Glomerular visceral epithelial cell (primary cell): ENCODE measurements around the gene CDV3.
"Not testable (repeated sequence)": the region's sequence is repeated elsewhere in the genome, so short reads cannot be mapped to it uniquely, and the experiment has no call there.

Source experiments
- DNase-seq: peaks from one replicate; pipeline ENCODE4 v3.0.0-alpha.2; 2016; ENCODE audit errors: extremely low spot score

Gene CDV3, protein sequence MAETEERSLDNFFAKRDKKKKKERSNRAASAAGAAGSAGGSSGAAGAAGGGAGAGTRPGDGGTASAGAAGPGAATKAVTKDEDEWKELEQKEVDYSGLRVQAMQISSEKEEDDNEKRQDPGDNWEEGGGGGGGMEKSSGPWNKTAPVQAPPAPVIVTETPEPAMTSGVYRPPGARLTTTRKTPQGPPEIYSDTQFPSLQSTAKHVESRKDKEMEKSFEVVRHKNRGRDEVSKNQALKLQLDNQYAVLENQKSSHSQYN

DNA sequence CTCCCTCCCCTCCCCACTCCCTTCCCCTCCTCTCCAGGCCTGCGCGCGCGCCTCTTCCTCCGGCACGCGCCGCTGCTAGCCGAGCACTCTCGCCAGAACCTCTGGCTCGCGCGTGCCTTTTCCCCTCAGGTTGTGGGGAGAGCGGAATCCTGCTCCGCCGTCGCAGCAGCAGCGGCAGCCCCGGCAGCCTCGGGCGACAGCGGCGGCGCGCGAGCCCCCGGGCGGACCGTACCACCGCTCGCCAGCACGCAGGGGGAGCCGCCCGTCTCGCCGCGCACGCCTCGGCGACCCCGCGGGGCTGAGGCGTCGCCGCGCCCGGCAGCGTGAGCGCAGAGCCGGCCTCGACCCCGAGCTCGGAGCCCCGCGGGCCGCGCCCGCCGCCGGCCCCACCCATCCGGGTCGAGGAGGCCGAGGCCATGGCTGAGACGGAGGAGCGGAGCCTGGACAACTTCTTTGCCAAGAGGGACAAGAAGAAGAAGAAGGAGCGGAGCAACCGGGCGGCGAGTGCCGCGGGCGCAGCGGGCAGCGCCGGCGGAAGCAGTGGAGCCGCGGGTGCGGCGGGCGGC, at the start of gene CDV3:
Gene CDV3 (plus strand): TSS at position 58 of the 566 bp plus-strand sequence. CDS start 359 bp downstream, at position 417.
- no peak for DNase-seq

DNA sequence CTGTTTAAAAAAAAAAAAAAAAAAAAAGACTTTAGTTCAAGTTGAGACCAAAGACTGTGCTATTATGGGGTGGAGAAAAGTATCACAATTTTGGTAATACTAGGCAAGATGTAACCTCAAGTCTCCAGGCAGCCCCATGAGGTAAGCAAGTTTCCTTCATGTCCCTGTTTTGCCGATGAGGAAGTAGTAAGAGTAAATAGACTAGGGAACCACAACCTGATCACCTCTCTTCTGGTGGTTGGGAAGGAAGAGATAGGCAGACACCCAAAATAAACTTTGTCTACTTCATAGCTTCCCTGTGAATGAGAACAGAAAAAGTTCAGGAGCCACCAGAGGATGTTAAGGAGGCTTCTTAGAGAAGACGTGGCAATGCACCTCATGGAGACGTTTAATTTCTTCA, 49.7 kb upstream of the CDV3 start:
- DNase-seq, result not testable (repeated sequence)

DNA sequence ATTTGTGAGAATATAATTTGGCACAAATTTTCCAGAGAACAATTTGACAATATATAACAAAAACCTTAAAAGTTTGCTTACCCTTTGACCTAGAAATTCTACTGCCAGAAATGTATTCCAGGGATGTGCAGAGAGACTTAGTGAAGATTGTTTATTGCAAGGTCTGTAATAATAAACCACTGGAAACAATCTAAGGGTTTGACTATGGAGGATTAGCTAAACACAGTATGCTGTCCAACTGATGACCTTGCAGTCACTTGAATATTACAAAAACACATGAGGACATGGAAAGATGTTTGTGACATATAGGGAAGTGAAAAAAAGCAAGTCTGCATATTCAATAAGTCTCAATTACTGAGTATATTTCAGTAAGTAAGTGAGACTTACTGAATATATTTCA, 48.1 kb upstream of the CDV3 start:
- no peak for DNase-seq

DNA sequence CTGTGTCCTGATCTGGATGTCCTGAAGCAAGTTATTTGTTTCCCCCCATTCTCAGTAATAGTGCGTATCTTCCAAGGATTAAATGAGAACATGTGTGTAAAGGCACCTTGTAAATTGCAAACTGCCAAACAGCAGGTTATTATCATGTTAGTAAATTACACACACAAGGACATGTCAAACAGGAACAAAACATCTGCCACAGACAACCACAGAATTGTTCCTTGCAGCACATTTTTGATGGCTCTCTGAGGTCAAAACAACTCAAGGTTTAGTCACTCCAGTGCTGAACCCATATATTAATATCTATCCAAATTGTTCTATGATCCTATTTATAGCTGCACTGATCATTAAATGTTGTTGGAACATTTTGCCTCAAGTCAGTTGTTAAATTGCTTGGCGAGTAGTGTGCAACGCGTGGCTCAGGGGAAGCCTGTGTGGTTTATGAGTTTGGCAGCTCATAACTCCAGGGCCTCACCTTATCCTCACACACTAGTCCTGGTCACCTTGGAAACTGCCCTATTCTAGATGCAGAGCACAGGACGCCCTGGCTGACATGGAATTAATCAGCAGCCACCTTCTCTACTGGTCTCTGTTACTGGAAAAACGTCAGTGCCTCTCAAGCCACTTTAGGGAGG, 46.3 kb upstream of the CDV3 start:
- no peak for DNase-seq

DNA sequence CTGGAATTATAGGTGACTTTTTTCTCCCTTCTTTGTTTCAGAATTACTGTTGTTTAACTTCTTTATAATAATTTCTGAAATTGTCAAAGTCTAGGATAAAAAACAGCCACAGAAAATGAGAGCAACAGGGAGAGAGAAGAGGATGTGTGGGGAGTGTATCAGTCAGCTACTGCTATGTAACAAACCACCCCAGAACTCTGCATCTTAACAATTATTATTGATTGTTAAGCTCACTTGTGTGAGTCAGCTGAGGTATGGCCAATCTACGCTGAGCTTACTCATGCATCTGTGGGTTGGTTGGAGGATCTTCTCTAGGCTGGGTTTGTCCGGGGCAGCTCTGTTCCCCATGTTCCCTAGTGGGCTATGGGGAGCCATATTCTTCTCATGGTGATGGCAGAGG, 43.7 kb upstream of the CDV3 start:
- no peak for DNase-seq

DNA sequence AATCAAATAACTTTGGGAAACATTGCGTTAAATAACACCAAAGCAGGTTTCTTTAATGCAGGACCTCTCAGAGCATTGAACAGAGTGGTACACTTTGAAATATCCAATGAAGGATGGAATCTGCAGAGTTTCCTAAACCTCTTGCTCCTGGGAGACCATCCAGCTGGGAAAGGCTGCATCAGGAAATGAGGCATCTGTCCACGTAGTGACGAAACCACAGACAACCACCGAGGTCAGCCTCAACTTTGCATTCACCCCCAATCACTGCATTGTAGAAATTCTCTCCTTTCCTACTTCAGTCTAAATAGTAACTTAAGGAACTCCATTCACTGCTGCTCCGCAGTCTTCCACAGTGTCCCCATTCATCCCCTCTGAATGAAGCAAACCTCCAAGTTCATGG, 41.5 kb upstream of the CDV3 start:
- DNase-seq, result peak; percentile 35

DNA sequence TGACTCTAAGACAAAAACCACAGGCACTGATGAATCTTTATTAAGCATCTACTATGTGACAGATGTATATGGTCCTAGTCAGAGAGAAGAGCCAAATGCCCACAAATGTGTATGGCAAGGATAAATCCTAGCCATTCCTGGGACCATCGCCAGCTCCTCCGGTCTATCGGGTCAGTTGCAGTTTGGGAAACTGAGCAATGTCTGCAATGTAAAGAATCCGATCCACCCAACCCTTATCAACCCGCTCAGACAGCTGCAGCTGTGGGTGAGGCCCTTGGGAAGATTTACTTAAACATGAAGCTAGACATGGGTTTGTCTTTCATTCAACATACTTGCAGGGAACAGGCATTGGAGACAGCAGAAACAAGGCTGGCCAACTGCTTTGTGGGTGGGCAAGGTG, 40.5 kb upstream of the CDV3 start:
- no peak for DNase-seq

DNA sequence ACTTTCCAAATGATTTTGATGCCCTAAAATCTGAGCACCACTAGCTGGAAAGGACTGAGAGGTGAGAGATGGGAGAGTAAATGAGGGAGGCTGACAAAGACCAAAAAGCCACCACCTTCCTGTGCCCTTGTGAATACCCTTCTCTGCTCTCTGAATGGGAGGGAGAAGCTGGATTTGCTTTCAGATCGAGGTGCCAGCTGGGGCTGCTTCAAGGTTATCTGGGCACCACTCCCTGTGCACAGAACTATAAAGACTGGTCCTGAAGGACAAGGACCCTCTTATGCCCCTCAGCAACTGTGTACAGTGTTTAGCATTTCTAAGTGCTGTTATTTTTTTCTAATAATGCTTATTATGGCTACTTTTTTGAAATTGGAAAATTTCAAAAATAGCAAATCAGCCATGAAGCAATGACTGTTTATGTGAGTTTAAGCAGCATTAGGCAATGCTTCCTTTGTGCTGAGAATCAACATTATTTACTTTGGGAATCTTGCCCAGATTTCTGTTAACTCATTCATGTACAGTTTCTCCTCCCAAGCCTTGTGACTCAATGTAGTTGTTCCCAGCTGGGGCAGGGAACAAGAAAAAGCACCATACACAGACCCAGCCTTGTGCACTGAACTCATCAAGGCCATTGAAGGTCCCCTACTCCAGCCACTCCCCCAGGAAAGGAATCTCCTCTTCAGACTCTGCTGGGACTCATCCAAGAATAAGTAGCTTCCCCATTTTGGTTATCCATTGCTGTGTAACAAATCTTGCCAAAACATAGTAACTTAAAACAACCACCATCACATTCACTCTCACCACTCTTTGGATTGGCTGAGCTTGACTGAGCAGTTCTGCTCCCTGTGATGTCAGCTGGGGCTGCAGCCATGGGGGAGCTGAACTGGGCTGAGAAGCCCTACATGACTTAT, 37.3 kb upstream of the CDV3 start:
- peak; percentile 58 for DNase-seq

DNA sequence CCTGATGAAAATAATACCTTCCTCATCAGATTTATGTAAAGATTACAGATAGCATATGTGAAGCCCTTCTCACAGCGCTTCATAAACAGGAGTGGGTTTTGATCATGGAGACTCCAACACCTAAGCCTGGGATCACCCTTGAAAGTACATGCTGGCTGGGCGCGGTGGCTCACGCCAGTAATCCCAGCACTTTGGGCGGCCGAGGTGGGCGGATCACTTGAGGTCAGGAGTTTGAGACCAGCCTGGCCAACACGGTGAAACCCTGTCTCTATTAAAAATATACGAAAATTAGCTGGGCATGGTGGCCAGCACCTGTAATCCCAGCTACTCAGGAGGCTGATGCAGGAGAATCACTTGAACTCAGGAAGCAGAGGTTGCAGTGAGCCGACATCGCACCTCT, 36.4 kb upstream of the CDV3 start:
- DNase-seq, result not testable (repeated sequence)

DNA sequence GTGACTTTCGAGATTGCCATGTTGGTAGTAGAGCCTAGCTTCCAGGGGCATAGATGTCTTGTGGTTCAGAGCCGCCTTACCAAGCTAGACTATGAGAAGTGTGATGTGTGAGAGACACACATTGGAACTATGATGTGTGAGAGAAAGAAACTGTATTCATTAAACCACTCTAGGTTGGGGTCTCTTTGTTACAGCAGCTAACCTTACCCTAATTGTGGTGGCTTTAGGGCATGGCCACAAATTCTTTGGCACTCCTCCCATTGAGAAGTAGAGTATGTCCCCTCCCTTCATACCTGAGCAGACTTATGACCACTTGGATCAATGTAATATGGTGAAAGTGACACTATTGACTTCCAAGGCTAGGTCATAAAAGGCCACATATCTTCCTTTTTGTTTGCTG, 35.3 kb upstream of the CDV3 start:
- DNase-seq, result no peak

DNA sequence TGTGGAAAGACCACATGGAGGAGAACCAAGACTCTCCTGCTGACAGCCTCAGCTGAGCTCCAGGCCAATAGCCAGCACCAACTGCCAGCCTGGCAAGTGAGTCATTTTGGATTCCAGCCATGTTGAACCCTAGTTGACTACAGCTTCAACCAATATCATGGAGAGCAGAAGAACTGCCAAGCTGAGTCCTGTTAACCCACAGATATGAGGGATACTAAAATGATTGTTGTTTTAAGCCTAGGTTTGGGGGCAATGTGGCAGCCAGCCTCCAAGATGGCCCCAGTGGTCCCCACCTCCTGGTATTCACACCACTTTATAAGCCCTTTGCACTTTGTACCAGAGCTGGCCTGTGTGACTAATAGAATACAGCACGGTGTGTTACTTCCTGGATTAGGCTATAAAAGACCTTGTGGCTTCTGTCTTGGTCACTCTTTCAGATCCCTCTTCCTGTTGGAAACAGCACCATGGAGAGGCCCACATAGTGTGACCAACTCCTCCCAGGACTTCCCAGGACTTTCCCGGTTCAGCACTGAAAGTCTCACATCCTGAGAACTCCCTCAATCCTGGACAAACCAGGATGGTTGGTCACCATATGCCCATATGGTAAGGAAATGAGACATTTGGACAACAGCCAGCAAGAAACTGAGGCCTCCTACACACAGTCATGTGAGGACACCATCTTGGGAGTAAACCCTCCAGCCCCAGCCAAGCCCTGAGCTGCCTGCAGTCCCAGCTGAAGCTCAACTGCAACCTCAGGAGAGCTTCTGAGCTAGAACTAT, 32.4 kb upstream of the CDV3 start:
- DNase-seq, result peak; percentile 69

DNA sequence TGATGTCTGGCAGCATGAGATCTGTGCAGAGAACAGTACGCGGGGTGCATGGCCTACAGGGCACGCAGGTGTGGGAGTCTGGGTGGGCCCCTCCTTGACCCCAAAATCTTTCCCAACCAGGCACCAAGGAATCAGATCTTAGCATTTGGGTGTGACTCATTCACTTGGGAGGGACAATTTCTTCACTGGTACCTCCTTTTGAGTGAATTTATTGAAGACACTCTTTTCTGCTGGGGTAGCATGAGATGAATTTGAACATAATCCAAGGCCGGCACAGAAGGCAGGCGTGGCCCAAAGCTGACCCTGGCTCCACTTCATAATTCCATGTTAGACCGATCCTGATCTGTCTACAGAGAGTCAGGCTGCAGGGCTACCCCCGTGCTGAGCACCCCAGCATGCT, 30.6 kb upstream of the CDV3 start:
- DNase-seq, result no peak

DNA sequence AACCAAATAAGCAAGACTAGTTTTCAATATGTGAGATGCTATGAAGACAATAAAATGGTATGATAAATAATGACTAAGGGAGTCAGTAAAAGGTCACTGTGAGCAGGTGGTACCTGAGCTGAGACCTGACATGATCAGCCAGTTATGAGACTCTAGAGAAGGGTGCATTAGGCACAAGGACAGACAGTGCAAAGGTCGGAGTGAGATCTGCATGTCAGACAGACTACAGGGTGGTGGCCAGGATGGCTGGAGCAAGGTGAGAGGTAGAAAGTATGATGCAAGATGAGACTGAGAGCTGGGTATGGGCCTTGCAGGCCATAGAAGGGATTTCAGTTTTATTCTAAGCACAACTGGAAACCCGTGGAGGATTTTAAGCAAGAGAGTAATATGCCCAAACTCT, 28.5 kb upstream of the CDV3 start:
- not testable (repeated sequence) for DNase-seq

DNA sequence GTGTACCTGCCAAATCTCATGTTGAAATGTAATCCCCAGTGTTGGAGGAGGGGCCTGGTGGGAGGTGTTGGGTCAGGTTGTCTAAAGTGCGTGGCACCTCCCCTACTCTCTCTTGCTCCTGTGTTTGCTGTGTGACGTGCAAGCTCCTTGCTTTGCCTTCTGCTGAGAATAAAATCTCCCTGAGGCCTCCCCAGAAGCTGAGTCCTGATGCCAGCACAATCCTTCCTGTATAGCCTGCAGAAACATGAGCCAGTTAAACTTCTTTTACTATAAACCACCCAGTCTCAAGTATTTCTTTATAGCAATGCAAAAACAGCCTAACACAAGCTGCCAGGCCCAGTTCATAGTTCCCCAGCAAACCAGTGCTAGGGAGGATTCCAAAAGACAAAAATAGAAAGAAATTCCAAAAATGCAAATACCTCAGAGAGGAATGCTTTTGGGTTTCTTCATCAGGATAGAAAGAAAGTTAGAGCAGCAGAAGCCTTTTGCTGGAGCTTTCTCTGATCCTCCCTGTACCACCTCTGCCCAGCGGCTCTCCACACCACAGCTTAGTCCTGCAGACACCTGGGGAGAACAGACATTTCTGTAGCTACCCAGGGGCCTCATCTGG, 25.9 kb upstream of the CDV3 start:
- DNase-seq, result peak; percentile 40

DNA sequence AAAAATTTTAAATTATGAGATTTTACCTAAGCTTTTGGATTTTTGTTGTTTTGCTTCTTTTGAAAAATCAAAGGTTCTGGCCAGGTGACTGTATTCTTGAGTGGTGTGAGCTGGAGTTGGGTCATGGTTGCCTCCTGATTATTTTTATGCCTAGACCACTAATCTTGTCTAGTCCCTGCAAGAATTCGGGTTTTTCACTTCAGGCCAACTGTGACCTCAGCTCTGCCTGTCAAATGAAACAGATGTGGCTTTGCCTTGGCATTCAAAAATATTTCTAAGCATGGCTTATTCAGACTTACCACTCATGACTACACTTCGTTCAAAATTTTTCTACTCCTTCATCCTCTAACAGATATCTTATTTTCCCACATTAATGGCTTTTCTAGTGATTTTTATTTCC, 25.4 kb upstream of the CDV3 start:
- DNase-seq, result peak; percentile 29

DNA sequence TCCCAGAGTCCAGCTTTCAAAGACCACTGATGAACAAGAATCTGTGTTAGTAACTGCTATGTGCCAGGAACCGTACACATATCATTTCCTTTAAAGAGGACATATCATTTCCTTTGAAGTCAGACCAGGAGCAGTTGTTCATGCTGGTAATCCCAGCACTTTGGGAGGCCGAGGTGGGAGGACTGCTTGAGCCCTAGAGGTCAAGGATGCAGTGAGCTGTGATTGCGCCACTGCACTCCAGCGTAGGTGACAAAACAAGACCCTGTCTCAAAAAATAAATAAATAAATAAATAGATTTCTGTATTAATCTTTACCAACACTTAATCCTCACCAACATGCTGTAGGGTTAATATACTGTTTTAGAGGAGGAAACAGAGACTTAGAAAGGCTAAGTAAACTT, 23.9 kb upstream of the CDV3 start:
- DNase-seq, result no peak

DNA sequence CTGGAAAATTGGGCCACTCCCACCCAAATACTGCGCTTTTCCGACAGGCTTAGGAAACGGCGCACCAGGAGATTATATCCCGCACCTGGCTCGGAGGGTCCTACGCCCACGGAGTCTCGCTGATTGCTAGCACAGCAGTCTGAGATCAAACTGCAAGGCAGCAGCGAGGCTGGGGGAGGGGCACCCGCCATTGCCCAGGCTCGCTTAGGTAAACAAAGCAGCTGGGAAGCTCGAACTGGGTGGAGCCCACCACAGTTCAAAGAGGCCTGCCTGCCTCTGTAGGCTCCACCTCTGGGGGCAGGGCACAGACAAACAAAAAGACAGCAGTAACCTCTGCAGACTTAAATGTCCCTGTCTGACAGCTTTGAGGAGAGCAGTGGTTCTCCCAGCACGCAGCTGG, 21.9 kb upstream of the CDV3 start:
- not testable (repeated sequence) for DNase-seq

DNA sequence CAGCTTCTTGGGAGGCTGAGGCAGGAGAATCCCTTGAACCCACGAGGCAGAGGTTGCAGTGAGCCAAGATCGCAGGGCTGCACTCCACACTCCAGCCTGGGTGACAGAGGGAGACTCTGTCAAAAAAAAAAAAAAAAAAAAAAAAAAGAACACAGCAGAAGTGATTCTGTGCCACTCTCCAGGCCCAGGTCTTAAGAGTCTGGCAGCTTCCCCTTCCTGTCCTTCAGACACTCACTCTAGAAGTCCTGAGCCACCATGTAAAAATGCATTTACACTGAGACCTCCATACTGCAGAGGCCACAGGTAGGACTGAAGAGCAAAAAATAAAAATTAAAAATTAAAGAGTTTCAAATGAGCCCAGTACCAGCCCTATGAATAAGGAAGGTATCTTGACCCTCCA, 11.8 kb upstream of the CDV3 start:
- no peak for DNase-seq

DNA sequence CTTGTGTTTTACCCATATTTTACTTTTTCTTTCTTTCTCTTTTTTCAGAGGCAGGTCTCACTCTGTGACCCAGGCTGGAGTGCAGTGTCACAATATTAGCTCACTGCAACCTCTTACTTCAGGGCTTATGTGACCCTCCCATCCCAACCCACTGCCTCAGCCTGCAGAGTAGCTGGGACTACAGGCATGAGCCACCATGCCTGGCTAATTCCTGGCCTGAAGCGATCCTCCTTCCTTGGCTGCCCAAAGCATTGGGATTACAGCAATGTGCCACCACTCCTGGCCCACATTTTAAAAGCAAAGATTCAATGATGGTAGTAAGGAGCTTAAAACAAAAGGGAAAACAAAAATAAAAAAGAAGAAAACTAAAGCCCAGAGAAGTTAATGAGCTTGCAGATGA, 11.1 kb upstream of the CDV3 start:
- no peak for DNase-seq

DNA sequence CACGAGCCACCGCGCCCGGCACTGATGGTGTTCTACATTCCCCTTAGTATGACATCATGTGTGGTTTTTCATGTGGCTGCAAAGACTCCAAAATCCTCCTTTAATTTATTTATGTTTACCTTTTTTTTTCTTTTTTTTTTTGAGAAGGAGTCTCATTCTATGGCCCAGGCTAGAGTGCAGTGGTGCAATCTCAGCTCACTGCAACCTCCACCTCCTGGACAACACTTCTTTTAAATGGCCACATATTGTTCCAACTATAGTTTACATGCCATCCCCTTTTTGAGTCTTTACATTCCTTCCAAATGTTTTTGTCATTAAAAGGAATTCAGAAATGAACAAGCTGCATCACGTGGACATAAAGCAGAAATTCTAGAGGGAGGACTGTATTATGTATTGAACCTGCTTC, 10.3 kb upstream of the CDV3 start:
- DNase-seq, result no peak

DNA sequence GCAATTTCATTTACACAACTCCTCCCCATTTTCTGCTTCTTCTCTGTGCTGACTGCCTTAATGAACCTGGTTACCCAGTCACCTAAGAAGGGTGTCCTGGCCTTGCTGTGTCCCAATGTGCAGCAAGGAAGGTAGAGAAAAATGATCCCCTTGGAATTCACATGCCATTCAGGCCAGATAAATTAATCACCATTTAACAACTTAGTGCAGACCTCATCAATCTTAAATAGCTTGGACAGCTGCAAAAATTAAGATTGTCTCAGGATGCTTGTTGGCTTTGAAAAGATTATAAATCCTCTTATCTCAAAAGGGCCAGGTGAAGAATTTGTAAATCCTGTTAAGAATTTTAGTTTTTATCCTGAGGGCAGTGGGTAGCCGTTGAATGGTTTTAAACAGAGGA, 9.7 kb upstream of the CDV3 start:
- DNase-seq, result no peak
